Islet precursor cell (in vitro differentiated cells): Measurements from ENCODE around the gene CDKL5.
"Not testable (repeated sequence)": the region's sequence is repeated elsewhere in the genome, so short reads cannot be mapped to it uniquely, and the experiment has no call there.

Source experiments
- DNase-seq: peaks from one replicate; pipeline ENCODE4 v3.0.0-alpha.2; 2018

CDKL5 gene

DNA sequence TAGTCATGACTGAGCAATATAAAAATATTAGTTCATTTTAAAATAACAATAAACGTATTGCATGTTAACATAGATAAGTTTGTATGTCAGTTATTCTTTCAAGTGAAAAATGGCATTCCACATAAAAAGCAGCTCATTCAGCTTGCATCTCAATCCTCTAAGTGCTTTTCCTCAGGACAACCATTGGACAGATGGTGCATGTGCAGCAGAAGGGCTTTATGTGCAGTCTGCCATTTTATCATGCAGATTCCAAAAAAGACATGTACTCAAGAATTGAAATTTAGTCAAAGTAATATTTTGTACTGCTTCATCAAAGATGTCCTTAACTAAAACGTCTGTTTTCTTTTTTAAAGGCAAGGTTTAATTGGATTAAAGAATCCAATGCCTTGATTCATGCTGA, 153.1 kb downstream of the CDKL5 start:
- DNase-seq, result no peak

- DNase-seq, result no peak
Measured at GRCh38 chrX:18579495-18579894, 154.1 kb downstream of the CDKL5 start.

DNA sequence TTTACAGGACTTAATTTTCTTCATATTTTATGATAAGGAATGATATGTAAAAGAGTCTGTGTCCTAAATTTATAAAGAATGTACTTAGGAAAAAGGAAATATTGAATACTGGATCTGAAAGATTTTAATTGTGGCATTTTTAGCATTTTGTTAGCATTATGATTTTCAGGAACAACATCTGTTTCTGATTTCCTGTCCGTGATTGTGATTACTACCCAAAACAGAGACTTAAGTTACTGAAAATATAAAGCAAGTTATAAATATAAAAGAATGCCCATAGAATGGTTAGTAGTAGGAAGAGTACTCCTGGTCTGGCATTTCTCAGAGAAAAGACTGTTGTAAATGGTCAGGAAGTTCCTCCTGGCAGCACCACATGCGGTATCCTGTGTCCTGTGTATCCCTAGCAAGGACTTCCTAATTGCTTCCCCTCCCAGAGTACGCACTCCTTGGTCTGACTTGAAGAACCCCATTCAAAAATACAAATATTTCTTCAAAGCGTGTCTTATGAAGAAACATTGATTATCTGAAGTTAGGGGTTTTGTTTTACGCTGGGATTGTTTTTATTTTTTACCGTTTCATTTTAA, 157.6 kb downstream of the CDKL5 start:
- DNase-seq, result no peak

DNA sequence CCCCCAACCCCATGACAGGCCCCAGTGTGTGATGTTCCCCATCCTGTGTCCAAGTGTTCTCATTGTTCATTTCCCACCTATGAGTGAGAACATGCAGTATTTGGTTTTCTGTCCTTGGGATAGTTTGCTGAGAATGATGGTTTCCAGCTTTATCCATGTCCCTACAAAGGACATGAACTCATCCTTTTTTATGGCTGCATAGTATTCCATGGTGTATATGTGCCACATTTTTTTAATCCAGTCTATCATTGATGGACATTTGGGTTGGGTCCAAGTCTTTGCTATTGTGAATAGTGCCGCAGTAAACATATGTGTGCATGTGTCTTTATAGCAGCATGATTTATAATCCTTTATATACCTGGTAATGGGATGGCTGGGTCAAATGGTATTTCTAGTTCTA, 163.9 kb downstream of the CDKL5 start:
- DNase-seq, result not testable (repeated sequence)

DNA sequence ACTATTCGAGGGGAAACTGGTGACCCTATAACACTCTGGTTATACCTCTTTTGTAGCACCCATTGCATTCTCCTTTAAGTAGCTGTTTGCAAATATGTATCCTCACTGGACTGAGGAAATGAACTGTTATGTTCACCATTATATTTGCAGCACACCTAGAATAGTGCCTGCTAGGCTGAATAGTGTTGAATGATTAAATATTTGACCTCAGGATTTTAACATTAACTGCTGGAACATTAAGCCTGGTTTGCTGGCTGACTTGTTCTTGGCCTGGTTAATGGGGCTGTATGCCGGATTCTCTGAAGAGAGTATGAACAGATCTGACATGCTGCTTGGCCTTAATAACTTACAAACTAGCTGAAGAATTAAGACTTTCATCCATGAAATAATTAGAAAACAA, 166.4 kb downstream of the CDKL5 start:
- no peak for DNase-seq

GRCh38 chrX:18594079-18594478, 168.7 kb downstream of the CDKL5 start:
- no peak for DNase-seq

DNA sequence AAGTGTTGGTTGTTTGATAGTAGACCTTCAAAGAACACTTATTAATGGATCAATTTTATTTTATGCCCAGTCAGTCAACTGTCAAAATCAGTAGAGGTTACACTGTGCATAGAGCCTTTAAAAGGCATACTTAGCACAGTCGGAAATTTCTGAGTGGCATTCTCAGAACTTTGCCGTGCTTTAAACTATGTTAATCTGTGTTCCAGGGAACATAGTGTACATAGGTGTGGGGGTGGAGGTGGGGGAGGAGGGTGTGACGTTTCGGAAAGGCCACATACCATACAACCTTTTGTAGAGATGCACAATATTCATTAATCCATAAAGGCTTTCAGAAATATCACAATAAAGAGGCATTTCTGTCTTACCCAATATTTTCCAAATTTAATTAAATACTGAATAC, 170.7 kb downstream of the CDKL5 start:
- DNase-seq, result no peak

- no peak for DNase-seq
Measured at GRCh38 chrX:18598413-18598812, 173.0 kb downstream of the CDKL5 start.

- DNase-seq, result no peak
Measured at GRCh38 chrX:18607966-18608365, 182.6 kb downstream of the CDKL5 start.

DNA sequence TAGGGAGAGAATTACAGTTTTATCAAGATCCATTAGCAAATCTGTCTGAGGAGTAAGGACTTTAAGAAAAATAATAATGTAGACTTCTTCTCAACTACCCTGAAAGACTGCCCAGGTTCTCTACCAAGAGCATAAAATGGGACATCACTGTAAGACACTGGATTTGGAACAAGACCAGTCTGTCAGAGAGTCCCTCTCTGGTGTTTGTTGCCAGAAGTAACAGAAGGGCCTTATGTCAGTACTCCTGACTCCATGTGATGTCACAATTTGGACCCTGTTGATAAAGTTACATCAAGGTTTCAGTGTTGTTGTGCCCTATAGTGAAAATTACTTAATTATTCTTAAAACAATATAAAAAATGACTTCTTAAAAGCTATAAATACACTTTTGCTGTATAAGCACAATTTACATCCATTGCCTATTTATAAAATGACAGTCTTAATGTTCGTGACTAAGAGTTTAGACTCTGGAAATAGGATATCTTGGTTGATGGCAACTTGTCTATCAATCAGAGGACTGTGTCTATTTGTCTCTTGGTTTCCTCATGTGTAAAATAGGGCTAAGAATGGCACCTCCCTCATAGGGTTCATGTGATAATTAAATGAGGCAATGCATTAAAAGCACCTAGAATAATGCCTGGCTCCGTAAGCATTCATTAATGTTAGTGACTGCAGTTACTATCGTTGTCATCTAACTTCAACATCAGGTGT, 188.7 kb downstream of the CDKL5 start:
- DNase-seq, result no peak

DNA sequence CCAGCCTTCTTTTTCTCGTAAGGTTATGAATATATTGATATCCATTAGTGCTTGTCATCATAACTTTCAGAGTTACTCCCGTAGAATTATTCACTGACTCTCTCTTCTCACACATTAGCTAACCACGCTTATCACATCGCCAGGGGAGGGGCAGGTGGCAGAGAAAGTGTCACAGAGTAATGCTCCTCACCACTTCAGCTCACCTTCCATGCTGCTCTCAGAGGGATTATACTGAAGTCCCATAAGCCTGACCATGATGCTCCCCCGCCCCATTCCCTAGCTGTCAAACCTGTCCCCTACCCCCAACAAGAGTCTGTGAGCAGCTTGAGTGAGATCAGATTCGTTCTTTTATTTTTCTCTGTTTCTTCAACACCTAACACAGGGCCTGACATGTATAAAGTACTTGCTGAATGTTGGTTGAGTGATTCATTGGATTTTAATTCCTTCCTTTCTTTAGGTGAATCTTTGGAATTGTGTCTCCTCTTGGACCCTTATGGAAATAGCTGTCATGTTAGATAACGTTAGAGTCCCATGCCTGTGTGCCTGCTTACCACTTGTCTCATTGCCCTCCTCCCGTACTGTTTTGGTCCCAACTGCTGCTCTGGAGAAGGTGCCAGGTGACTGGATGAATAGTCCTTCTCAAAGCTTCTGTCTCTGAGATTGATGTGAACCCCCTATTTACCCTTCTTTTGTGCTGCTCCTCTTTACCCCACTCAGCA, 191.4 kb downstream of the CDKL5 start:
- DNase-seq, result no peak

DNA sequence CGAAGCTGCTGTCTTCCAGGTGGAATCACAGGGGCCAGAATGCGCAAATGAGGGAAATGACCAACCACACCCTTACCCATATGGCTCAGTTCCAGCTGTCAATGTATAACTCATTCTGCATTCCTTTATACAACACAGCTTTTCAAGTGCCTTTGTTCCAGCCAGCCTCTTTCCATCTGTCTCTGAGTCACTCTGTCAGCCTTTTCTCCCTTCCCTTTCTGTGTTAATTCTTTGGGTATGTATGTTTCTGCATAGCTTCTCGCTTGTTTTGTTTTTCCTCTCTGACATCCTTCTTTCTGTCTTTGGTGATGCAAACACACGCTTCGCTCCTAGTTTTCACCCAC, 192.0 kb downstream of the CDKL5 start:
- DNase-seq, result peak; percentile 57

DNA sequence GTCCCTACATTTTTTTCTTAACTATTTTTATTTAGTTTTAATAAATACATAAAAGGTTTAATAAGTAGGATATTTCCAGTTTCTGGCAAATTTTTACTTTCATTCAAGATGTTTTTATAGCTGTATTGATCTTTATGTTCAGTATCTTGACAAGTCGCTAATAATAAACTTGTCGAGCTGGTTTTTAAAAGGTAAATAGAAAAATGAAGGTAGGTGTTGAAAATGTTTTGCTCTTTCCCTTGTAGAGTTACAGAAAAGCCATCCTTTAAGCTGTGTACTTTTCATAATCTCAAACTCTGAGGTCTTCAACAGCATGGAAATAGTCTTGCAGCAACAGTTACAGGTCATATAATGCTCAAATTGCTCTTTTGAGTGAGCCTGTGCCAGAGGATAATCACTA, 193.9 kb downstream of the CDKL5 start:
- DNase-seq, result no peak

GRCh38 chrX:18620349-18620748, 194.9 kb downstream of the CDKL5 start:
- peak; percentile 59 for DNase-seq

DNA sequence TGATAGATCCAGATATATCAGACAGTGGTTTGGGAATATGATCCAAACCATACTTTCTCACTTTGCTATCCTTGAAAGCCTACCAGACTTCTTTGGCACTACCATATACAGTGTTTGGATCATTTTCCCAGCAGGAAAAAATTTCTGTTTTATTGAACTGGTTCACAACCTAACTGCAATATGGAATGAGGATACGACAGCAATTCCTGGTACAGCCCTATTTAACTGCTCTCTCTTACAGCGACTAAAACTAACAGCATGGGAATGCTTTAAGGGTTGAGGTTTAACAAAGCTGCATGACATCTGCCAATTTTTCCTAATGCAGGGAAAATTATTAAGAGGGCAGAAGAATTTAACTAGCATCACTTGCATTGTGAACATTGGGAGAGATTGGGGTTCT, 199.2 kb downstream of the CDKL5 start:
- no peak for DNase-seq

GRCh38 chrX:18630934-18631333, 205.5 kb downstream of the CDKL5 start:
- DNase-seq, result no peak

- no peak for DNase-seq
Measured at GRCh38 chrX:18638398-18638797, 213.0 kb downstream of the CDKL5 start.

DNA sequence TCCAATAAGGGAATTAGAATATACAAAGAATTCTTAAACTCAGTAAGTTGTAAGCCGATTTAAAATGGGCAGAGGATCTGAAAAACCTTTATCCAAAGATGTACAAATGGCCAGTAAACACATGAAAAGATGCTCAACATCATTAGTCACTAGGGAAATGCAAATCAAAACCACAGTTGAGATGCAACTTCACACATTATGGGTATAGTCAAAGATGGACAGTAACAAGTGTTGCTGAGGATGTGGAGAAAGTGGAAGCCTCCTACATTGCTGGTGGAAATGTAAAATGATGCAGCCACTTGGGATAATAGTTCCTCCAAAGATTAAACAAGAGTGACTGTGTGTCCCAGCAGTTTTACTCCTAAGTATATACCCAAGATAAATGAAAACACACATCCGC, 213.9 kb downstream of the CDKL5 start:
- DNase-seq, result no peak

DNA sequence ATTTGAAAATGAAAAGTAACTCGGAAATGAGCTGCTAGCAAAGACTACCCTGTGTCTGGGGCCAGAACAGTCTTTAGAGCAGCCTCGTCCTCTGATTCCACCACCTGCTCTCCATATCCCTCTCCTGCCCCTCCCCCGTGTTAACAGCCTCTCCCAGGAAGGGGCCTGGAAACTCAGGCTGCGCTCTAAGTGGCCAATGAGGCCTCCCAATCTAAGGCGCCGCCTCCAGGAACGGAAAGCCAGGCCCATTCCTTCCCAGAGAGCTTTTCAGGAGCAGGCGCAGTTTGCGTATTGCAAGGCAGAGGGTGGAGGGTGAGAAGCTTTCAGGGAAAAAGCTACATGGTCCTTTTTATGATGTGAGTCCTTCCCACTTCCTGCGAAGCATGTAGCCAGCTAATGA, 215.3 kb downstream of the CDKL5 start:
- DNase-seq, result peak; percentile 75

GRCh38 chrX:18643243-18643642, 217.8 kb downstream of the CDKL5 start:
- DNase-seq, result no peak

DNA sequence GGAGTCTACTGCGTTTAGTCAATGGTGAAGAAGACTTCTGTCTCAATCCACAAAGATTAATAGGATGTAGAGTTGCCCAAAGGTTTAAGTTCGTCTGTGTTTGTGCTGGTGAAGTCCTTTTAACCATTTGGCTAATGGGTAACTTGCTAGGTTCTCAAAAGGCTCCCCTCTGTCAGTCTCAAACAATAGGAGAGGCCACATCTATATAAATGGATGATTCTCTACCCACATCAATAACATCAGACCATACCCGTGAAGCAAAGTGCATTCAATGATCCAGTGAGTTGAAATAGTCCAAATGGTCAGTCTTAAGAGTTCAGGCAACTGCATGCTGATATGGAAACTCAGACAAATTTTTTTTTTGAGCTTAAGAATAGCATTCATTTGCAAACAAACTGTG, 218.4 kb downstream of the CDKL5 start:
- DNase-seq, result no peak

GRCh38 chrX:18647621-18648020, 222.2 kb downstream of the CDKL5 start:
- peak; percentile 6 for DNase-seq

- peak; percentile 69 for DNase-seq
Measured at GRCh38 chrX:18649498-18649951, 224.1 kb downstream of the CDKL5 start.

DNA sequence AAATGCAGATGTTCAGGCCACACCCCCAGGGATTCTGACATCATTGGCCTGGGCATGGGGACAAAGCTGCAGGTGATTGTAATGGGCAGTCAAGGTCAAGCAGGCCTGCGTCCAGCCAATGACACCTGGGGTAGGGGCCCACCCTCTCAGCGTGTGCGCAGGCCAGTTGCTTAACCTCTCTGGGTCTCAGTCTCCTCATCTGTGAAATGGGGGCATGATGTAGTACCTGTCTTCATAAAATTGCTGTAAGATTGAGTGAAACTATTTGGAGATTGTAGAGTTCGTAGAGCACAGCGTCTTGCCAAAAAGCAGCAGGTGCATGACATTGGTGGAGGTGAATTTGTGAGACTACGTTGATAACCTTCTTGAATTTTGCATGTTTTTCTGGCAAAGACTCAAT, 225.3 kb downstream of the CDKL5 start:
- no peak for DNase-seq
